GM19351 (cell line): Measurements from ENCODE around the gene HBP1.

Experiments used
- ATAC-seq: cut with Tn5 transposase; IDR thresholded peaks from one replicate; pipeline ENCODE4 v1.9.1; 2021; ENCODE audit warnings: mild to moderate bottlenecking, moderate library complexity; ENCODE audit not compliant: unreplicated experiment

Gene HBP1

GRCh38 chr7:107180378-107180777 lies 11.6 kb downstream of the HBP1 start:
- ATAC-seq, result no peak

- ATAC-seq, result no peak
Observed at GRCh38 chr7:107181172-107181571, 12.4 kb downstream of the HBP1 start.

GRCh38 chr7:107185716-107186115 lies 16.9 kb downstream of the HBP1 start:
- ATAC-seq, result no peak

- ATAC-seq, result no peak
Observed at GRCh38 chr7:107186240-107186639, 17.4 kb downstream of the HBP1 start.

DNA sequence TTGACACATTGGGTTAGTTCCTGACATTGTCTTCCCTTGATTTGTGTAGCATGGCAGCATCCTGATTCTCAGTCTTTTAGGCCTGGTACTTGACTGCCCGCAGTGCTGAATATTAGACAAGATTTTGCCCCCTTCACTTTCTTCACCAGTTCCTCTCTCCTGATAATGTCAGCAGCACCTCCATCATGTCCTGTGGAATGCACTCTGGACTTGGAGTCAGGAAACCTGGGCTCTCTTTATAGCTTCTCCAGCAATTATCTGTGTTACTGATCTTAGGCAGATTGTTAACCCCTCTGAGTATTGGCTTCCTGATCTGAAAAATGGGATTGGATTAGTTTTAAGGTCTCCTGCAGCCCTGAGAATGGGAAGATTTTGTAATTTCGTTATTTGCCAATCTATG lies 19.0 kb downstream of the HBP1 start:
- no peak for ATAC-seq

- ATAC-seq, result no peak
Observed at GRCh38 chr7:107190090-107190489, 21.3 kb downstream of the HBP1 start.

GRCh38 chr7:107194052-107194451 lies 25.2 kb downstream of the HBP1 start:
- no peak for ATAC-seq

DNA sequence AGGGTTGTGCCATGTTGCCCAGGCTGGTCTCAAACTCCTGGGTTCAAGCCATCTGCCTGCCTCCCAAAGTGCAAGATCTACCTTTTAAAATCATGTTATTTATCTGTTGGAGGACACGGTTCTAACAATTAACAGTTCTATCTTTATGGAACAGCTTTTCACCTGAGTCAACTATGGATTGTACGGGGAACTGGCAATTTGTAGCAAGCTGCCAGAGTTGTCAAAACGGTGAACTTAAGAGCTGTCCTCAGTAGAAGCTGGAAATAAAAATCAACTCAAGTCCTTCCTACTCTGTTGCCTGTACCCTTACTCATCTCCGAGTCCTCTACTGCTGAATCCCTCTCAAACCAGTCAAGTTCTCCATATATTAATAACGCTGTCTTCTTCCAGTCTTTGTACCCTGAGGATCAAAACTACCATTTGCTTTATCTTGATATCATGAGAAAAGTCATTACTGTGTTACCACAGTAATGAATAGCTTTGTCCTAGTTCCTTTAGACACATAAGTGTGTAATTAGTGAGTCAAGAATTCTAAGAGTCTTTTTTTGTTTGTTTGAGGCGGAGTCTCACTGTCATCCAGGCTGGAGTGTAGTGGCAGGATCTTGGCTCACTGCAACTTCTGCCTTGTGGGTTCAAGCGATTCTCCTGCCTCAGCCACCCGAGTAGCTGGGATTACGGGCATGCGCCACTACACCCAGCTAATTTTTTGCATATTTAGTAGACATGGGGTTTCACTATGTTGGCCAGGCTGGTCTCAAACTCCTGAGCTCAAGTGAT lies 28.2 kb downstream of the HBP1 start:
- ATAC-seq, result no peak

DNA sequence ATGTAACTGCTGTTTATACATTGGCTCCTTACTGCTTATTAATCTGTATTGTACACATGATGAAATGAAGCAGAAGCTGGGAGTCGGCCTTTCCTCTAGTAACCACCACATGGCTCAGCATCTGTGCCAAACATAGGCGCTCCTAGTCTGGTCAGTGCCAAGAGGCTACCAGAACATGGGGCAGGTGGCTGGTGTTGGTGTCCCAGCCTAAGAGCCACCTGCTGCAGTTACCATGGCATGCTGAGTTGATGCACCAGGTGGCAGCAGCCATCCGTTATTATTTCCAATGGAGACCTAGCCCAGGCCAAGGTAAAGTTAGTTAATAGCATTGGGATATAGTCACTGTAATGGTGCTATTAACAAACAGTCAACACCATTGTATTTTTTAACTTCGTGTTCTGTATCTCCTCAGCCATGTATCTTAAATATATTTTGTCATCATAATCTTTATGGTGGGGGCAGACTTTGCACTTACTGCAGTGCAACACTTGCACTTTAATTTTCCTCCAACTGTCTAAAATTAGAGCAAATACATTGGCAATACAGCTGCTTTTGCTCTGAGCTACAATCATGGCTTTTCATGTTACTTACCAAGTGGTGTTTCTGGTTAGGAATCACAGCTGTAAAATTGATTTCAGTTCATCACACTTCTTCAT lies 33.1 kb downstream of the HBP1 start:
- no peak for ATAC-seq

DNA sequence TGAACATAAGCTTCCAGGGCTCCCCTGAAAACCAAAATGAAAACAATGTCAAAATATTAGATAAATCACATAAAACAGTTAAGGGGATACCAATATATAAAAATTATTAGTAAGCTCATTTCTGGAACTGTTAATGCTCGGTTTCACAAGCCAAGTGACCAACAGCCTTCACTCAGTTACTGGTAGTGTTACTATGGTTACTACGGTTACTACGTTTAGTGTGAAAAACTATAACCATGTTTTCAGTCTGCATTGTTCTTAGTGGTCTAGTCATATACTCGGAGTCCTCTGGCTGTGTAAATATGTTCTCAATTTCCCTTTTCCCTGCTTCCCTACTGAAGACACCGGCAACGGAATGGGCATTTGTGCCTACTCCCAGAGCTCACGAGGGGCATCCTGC lies 34.8 kb downstream of the HBP1 start:
- no peak for ATAC-seq

GRCh38 chr7:107206136-107206535 lies 37.3 kb downstream of the HBP1 start:
- no peak for ATAC-seq

- ATAC-seq, result no peak
Observed at GRCh38 chr7:107206706-107207105, 37.9 kb downstream of the HBP1 start.

DNA sequence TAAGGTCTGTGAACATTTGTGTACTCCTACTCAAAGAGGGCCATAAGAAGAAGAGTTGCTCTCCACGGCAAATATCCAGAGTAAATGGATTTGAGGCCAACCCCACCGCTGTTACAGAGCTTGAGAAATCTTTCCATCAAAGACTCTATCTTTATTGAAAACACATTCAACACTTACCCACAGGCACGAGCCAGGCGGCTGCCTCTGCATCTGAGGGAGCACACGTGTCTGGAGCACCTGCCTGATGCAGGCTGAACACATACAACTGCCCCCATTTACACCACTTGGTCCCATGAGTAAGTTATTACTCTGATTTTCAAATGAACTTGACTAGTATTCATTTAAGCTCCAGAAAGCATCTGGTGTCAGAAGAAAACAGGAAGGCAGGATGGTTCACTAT lies 38.7 kb downstream of the HBP1 start:
- no peak for ATAC-seq

GRCh38 chr7:107208024-107208521 lies 39.3 kb downstream of the HBP1 start:
- ATAC-seq, result no peak

- no peak for ATAC-seq
Observed at GRCh38 chr7:107208563-107208962, 39.8 kb downstream of the HBP1 start.

GRCh38 chr7:107209565-107209964 lies 40.8 kb downstream of the HBP1 start:
- ATAC-seq, result no peak

GRCh38 chr7:107210400-107210799 lies 41.6 kb downstream of the HBP1 start:
- ATAC-seq, result no peak

DNA sequence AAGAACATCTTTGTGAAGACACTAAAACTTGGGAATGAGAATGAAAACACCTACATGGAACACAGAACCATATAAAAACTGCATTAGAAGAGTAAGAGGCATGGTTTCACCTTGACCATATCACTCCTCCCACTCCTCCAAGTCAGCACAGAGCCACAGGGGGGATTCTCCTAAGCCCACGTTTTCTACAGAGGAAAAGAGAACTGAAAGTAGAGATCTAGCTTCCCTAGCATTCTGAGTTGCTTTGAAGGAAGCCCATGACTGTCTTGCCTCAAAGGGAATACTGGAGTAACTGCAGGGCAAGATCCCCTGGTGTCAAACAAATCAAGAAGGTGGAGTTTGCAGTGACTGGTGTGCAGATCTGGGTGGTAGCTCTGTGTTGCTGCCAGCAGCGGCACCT lies 43.9 kb downstream of the HBP1 start:
- no peak for ATAC-seq

- no peak for ATAC-seq
Observed at GRCh38 chr7:107213193-107213788, 44.5 kb downstream of the HBP1 start.

- no peak for ATAC-seq
Observed at GRCh38 chr7:107213945-107214344, 45.1 kb downstream of the HBP1 start.

GRCh38 chr7:107219563-107220244 lies 50.9 kb downstream of the HBP1 start:
- ATAC-seq, result no peak
